HepG2 (cell line): ENCODE data around the gene RSBN1L. TPM values are rescaled to one million over a fixed set of nuclear protein-coding genes. Genes with fewer than 3 reads are reported as not detected.
A peak's percentile ranks its signal among the peaks of the same experiment; 100 is the strongest.

Experiments
- ATAC-seq: fragments of 200-7000 bp; cut with Tn5 transposase; 3 replicates; pipeline ENCODE4 v1.9.1; 2020; ENCODE audit warnings: mild to moderate bottlenecking, moderate library complexity
- BruUV-seq: library from RNA; stranded (reverse); fragments of 400-500 nt; replicated peaks from 2 replicates; lab custom pipeline; 2021; lab: Mats Ljungman, UMichigan
- CTCF ChIA-PET: fragments of 300-600 bp; formaldehyde crosslinking; extraction: SDS; loops from one replicate; lab custom pipeline; 2021; ENCODE audit warnings: low total read pairs, inconsistent platforms, low intra/inter-chr PET ratio; lab: Yijun Ruan, JAX
- POLR2A ChIA-PET: fragments of 350-600 bp; sonication (Branson Sonifier 250); formaldehyde crosslinking; loops from one replicate; lab custom pipeline; 2020; ENCODE audit warnings: antibody characterized with exemption, inconsistent platforms; lab: Yijun Ruan, JAX
- DNase-seq: peaks from one replicate; pipeline ENCODE4 v3.0.0-alpha.2; 2015; ENCODE audit warnings: low spot score
- FAIRE-seq: peaks from 3 replicates; lab custom pipeline; 2011; peaks lifted over from hg19 to GRCh38; lab: Jason Lieb, UNC
- H2AFZ ChIP-seq: one replicate; pipeline ENCODE4 v1.6.1; 2011; ENCODE audit warnings: low read length, inconsistent platforms
- H3K27ac ChIP-seq: fragments of 300-600 bp; 3 replicates; pipeline ENCODE4 v1.8.0; 2011; ENCODE audit warnings: mixed run types, mild to moderate bottlenecking, mixed read lengths, low read length, inconsistent platforms; ENCODE audit not compliant: insufficient read depth; ENCODE audit errors: extremely low read length
- H3K27me3 ChIP-seq, 2 experiments: fragments of 200-600 bp in 1 of 2; 2 replicates in 1 of 2; 3 replicates in 1 of 2; pipeline versions ENCODE4 v1.6.0 to v1.8.0; 2011; ENCODE audit warnings: low read length in 2 of 2, mild to moderate bottlenecking in 2 of 2, moderate library complexity in 2 of 2, inconsistent platforms in 1 of 2; ENCODE audit not compliant: insufficient read depth in 2 of 2, control insufficient read depth in 1 of 2
- H3K36me3 ChIP-seq, 2 experiments: fragments of 200-600 bp in 1 of 2; replicated peaks in 1 of 2; 2 replicates in 1 of 2; 3 replicates in 1 of 2; pipeline versions ENCODE4 v1.5.1 to v1.8.0; 2011; ENCODE audit warnings: low read length in 2 of 2, inconsistent platforms in 1 of 2; ENCODE audit not compliant: insufficient read depth in 2 of 2, control insufficient read depth in 1 of 2
- H3K4me1 ChIP-seq: 2 replicates; pipeline ENCODE4 v1.5.1; 2012; ENCODE audit warnings: low read length, inconsistent platforms; ENCODE audit not compliant: insufficient read depth
- H3K4me2 ChIP-seq: 2 replicates; pipeline ENCODE4 v1.6.0; 2011; ENCODE audit warnings: low read depth, low read length, inconsistent platforms
- H3K4me3 ChIP-seq, 3 experiments: fragments of 200-600 bp in 1 of 3; sonication (generic), shearing (Covaris generic) in 1 of 3; replicated peaks in 1 of 3; 2 replicates each; pipeline ENCODE4 v1.5.1; 2011 to 2016; ENCODE audit warnings: low read length in 3 of 3, inconsistent platforms in 2 of 3, low read depth in 2 of 3, mild to moderate bottlenecking in 2 of 3, control low read depth in 1 of 3, mixed read lengths in 1 of 3; ENCODE audit not compliant: insufficient read depth in 1 of 3
- H3K79me2 ChIP-seq: one replicate; pipeline ENCODE4 v1.6.1; 2011; ENCODE audit warnings: low read length, inconsistent platforms; ENCODE audit not compliant: insufficient read depth
- H3K9ac ChIP-seq: 2 replicates; pipeline ENCODE4 v1.6.0; 2011; ENCODE audit warnings: mild to moderate bottlenecking, low read depth, low read length, inconsistent platforms; ENCODE audit not compliant: insufficient read depth
- H3K9me3 ChIP-seq: 2 replicates; pipeline ENCODE4 v1.5.1; 2012; ENCODE audit warnings: mild to moderate bottlenecking, low read length
- H4K20me1 ChIP-seq: 2 replicates; pipeline ENCODE4 v1.6.0; 2011; ENCODE audit warnings: inconsistent platforms, mild to moderate bottlenecking, low read length, moderate library complexity; ENCODE audit not compliant: insufficient read depth
- AGO1 ChIP-seq: fragments of 200-400 bp; formaldehyde crosslinking; IDR thresholded peaks from 2 replicates; pipeline ENCODE4 v1.6.1; 2017; ENCODE audit warnings: mild to moderate bottlenecking, low read depth, low read length, moderate library complexity; ENCODE audit not compliant: poor library complexity, severe bottlenecking
- ARHGAP35 ChIP-seq: sonication (generic); formaldehyde crosslinking; IDR thresholded peaks from 2 replicates; pipeline ENCODE4 v1.9.0; 2022; ENCODE audit warnings: mild to moderate bottlenecking, inconsistent platforms, moderate library complexity, missing genetic modification reagents, borderline replicate concordance
- ELF4 ChIP-seq: sonication (generic); formaldehyde crosslinking; IDR thresholded peaks from 2 replicates; pipeline ENCODE4 v1.5.0; 2020; ENCODE audit warnings: missing genetic modification reagents, mild to moderate bottlenecking, moderate library complexity, borderline replicate concordance
- FOXP1 ChIP-seq, 2 experiments: fragments of 450-650 bp in 1 of 2; IDR thresholded peaks; 2 replicates each; pipeline ENCODE4 v1.6.1; 2017 to 2018; ENCODE audit warnings: antibody characterized with exemption in 1 of 2
- GFI1 ChIP-seq: sonication (generic); formaldehyde crosslinking; IDR thresholded peaks from 2 replicates; pipeline ENCODE4 v1.5.0; 2020; ENCODE audit warnings: missing genetic modification reagents, mild to moderate bottlenecking, borderline replicate concordance
- ISL2 ChIP-seq: sonication (generic); formaldehyde crosslinking; IDR thresholded peaks from 2 replicates; pipeline ENCODE4 v1.5.0; 2020; ENCODE audit warnings: missing genetic modification reagents
- KAT2B ChIP-seq: fragments of 150-350 bp; IDR thresholded peaks from 2 replicates; pipeline ENCODE4 v1.6.1; 2014; ENCODE audit warnings: low read depth, low read length, borderline replicate concordance
- KDM5B ChIP-seq: sonication (generic); formaldehyde crosslinking; IDR thresholded peaks from 2 replicates; pipeline ENCODE4 v1.4.0; 2020; ENCODE audit warnings: missing genetic modification reagents, mild to moderate bottlenecking, borderline replicate concordance
- ZFAT ChIP-seq: sonication (generic); formaldehyde crosslinking; conservative IDR thresholded peaks from 2 replicates; pipeline ENCODE4 v1.8.1; 2023; ENCODE audit warnings: missing genetic modification reagents, inconsistent platforms
- WGBS: methylation state at CpG from one replicate; pipeline ENCODE4 v1.1.6; 2017; ENCODE audit warnings: low lambda C conversion rate; 5-methylcytosine and 5-hydroxymethylcytosine counted together
- in situ Hi-C: cut with HindIII; loops from 2 replicates; pipeline ENCODE4 v1.10.0; 2017; ENCODE audit warnings: low pct_unique_long_range_greater_than_20kb; ENCODE audit not compliant: extremely low pct_ligation_motif_present
- intact Hi-C: fragments of 100-400 bp; cut with micrococcal nuclease; formaldehyde crosslinking; loops from one replicate; pipeline ENCODE4 v1.10.0; 2022; ENCODE audit not compliant: unreplicated experiment
- polyA plus RNA-seq, 8 experiments: library from polyadenylated mRNA; depleted of rRNA in 3 of 8; stranded (reverse) in 7 of 8; unstranded in 1 of 8; fragments of >200 nt; fragmentation: Illumina TruSeq in 4 of 8; extraction: Trizol in 4 of 8; gene quantifications; 2 replicates each; pipeline versions ENCODE4 v1.2.1 to v1.2.3, GENCODE V29; 2011 to 2016; ENCODE audit warnings: low read depth in 4 of 8, missing spikeins in 1 of 8, mixed read lengths in 1 of 8; ENCODE audit not compliant: insufficient read depth in 1 of 8
- total RNA-seq, 5 experiments: library from RNA; depleted of rRNA; stranded (reverse); fragments of >200 nt; fragmentation: Illumina TruSeq; extraction: Trizol; gene quantifications; 2 replicates each; pipeline ENCODE4 v1.2.3, GENCODE V29; 2016; ENCODE audit warnings: low read depth in 1 of 5
- TF ChIP-seq, protein P1 (sequence below): sonication (generic); formaldehyde crosslinking; IDR thresholded peaks from 2 replicates; pipeline ENCODE4 v1.9.0; 2022; ENCODE audit warnings: low read depth, missing genetic modification reagents
- TF ChIP-seq, protein P2 (sequence below): sonication (generic); formaldehyde crosslinking; IDR thresholded peaks from 2 replicates; pipeline ENCODE4 v1.8.1; 2023; ENCODE audit warnings: mild to moderate bottlenecking, inconsistent platforms, moderate library complexity, missing genetic modification reagents, borderline replicate concordance
- TF ChIP-seq, protein P3 (sequence below), 2 experiments: sonication (generic) in 1 of 2; formaldehyde crosslinking in 1 of 2; IDR thresholded peaks; 2 replicates each; pipeline versions ENCODE4 v1.6.1 to v1.9.0; 2014 to 2022; ENCODE audit warnings: antibody characterized with exemption in 1 of 2, borderline replicate concordance in 1 of 2, inconsistent platforms in 1 of 2, low read depth in 1 of 2, missing genetic modification reagents in 1 of 2

Gene RSBN1L
- total and polyA plus RNA-seq, 2 of the 13 experiments (the other 11 are each of a cell fraction or from before 2014, with no cell fraction given), result 7.7 to 21.3 TPM

DNA sequence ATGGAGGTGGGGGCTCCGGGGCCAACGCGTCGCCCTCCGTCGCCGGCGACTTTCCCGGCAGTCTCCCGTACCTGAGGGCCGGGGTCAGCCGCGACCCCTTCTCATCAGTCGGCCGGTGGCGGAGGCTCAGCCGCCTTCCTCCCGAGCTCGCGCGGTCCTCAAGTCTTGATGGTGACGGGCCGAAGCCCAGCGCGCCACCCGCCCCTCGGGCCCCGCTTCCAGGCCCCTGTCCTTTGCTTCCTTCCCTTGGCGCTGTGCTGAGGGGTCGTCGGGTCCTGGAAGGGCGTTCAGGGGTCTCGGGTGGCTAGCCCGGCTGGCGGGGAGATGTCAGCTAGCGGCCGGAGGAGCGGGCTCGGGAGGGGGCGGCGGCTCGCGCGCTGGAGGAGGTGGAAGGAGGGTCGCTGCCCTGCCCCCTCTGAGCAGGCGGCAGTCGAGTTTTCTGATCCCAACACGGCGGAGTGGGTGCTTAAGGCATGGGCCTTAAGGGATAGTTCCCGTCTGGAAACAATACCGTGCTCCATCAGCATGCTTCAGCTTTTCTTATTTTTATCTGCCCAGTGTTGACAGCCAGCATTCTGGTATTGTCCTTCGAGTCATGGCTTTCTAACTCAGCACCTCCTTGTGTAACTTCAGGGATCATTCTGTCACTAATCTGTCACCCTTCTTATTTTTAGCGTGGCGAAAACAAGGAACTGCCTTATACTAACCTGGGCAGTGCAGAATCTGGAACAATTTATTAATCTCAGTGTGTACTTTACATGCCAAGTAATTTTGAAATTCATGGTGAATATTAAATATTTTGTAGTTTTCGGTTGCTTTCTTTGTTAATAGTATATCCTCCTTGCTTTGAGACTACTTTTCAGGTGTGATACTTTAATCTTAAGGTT, 103.1 kb downstream of the RSBN1L start:
- intact Hi-C loops, result no loop called here
- DNase-seq (no peak), FAIRE-seq (no peak), ATAC-seq (peak; percentile 11)
- 2% methylated on average over 29 of the region's 55 CpGs for WGBS
- no peak overlapping the region for H2AFZ ChIP-seq
- H3K4me2 ChIP-seq, result peak overlapping the region; percentile 68
- no TSS peak for BruUV-seq
- no peaks in the 10 kb centered on the region; a peak in 1 of 5 replicates for H3K27me3 ChIP-seq
- no peaks in the 10 kb centered on the region for H3K9me3 ChIP-seq
- peak overlapping the region; percentile 79 for H3K9ac ChIP-seq
- ChIA-PET POLR2A (interaction anchor here (0.9 to 1.6 kb wide), 2 partner anchors 13 to 103 kb away, joined by 3 to 4 read pairs; partner anchors contain the start of gene RSBN1L), CTCF (no interaction called here)
- peak overlapping the region; percentile 79 to 98 (median 87) for H3K4me3 ChIP-seq
- no peaks in the 10 kb centered on the region; a peak in 1 of 5 replicates for H3K36me3 ChIP-seq
- H3K79me2 ChIP-seq, result peaks cover 34% of the 10 kb centered on the region
- peak overlapping the region; percentile 71 for H3K27ac ChIP-seq
- peaks cover 37% of the 10 kb centered on the region for H3K4me1 ChIP-seq
- no peaks in the 10 kb centered on the region; the same call in 1 of the 2 replicates for H4K20me1 ChIP-seq
- in situ Hi-C loops, result no loop called here
- TF ChIP-seq KAT2B (no peak), FOXP1 (IDR thresholded peaks at IDR 0.05) (no peak), FOXP1 (CRISPR knock-in tag; IDR thresholded peaks at IDR 0.05) (no peak), ARHGAP35 (0 out of 2 replicates have a peak, but pooled peaks have one; percentile 16), ELF4 (no peak), GFI1 (CRISPR knock-in tag) (peak; percentile 7; the same call in 1 of the 2 replicates), AGO1 (peak; percentile 7), ISL2 (CRISPR knock-in tag) (0 out of 2 replicates have a peak, but pooled peaks have one; percentile 13), ZFAT (CRISPR knock-in tag) (no peak), KDM5B (CRISPR knock-in tag) (peak; percentile 52; the same call in 1 of the 2 replicates)
- TF ChIP-seq, protein P1, sequence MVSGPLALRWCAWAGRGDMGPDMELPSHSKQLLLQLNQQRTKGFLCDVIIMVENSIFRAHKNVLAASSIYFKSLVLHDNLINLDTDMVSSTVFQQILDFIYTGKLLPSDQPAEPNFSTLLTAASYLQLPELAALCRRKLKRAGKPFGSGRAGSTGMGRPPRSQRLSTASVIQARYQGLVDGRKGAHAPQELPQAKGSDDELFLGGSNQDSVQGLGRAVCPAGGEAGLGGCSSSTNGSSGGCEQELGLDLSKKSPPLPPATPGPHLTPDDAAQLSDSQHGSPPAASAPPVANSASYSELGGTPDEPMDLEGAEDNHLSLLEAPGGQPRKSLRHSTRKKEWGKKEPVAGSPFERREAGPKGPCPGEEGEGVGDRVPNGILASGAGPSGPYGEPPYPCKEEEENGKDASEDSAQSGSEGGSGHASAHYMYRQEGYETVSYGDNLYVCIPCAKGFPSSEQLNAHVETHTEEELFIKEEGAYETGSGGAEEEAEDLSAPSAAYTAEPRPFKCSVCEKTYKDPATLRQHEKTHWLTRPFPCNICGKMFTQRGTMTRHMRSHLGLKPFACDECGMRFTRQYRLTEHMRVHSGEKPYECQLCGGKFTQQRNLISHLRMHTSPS (CRISPR knock-in tag), result no peak; the same call in 1 of the 2 replicates
- TF ChIP-seq, protein P2, sequence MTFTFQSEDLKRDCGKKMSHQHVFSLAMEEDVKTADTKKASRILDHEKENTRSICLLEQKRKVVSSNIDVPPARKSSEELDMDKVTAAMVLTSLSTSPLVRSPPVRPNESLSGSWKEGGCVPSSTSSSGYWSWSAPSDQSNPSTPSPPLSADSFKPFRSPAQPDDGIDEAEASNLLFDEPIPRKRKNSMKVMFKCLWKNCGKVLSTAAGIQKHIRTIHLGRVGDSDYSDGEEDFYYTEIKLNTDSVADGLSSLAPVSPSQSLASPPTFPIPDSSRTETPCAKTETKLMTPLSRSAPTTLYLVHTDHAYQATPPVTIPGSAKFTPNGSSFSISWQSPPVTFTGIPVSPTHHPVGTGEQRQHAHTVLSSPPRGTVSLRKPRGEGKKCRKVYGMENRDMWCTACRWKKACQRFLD (CRISPR knock-in tag), result no peak
- TF ChIP-seq, protein P3, sequence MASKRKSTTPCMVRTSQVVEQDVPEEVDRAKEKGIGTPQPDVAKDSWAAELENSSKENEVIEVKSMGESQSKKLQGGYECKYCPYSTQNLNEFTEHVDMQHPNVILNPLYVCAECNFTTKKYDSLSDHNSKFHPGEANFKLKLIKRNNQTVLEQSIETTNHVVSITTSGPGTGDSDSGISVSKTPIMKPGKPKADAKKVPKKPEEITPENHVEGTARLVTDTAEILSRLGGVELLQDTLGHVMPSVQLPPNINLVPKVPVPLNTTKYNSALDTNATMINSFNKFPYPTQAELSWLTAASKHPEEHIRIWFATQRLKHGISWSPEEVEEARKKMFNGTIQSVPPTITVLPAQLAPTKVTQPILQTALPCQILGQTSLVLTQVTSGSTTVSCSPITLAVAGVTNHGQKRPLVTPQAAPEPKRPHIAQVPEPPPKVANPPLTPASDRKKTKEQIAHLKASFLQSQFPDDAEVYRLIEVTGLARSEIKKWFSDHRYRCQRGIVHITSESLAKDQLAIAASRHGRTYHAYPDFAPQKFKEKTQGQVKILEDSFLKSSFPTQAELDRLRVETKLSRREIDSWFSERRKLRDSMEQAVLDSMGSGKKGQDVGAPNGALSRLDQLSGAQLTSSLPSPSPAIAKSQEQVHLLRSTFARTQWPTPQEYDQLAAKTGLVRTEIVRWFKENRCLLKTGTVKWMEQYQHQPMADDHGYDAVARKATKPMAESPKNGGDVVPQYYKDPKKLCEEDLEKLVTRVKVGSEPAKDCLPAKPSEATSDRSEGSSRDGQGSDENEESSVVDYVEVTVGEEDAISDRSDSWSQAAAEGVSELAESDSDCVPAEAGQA (IDR thresholded peaks at IDR 0.05; ENCODE audit: low read depth), result no peak
- TF ChIP-seq, protein P3 (CRISPR knock-in tag; IDR thresholded peaks at IDR 0.05; ENCODE audit: borderline replicate concordance), result no peak
